GM04504 (cell line): ENCODE measurements around the gene FRA10AC1.
"Not testable (repeated sequence)": the region's sequence is repeated elsewhere in the genome, so short reads cannot be mapped to it uniquely, and the experiment has no call there.

ENCODE experiments used
- DNase-seq: peaks from one replicate; pipeline ENCODE4 v3.0.0-alpha.2; 2012; ENCODE audit warnings: low read depth

FRA10AC1 gene

DNA sequence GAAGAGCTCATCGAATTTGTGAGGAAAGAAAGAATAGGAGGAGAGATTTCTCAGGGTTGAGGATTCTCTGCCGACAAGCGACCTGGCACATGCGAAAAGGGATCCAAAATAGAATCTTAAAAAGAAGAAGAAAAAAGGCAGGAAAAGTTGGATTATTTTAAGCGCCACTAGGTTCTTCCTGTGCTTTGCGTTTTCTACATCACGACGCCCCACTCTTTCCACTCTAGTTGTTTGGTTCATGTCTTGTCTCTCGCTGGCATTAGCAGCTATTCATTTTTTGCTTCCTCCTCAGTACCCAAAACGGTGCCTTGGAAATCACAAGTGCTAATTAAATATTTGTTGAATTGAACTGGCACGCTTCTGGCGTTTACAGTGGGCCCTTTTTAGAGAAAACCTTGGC is 674 bp upstream of the FRA10AC1 start:
- no peak for DNase-seq

DNA sequence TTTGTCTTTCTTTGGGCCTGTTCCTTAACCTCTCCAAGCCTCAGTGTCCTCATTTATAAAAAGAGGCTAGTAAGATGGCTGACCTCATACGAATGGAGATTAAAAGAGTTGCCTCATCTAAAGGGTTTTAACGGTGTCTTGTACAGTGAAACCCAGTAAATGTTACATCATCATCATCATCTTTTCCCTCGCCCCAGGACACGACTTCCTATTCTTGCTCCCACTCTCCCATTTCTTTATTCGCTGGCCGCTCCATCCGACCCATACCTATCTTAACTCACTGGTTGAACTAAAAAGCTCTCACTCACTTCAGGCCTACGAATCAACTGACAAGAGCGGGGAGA is 554 bp downstream of the FRA10AC1 start:
- DNase-seq, result peak; percentile 17

DNA sequence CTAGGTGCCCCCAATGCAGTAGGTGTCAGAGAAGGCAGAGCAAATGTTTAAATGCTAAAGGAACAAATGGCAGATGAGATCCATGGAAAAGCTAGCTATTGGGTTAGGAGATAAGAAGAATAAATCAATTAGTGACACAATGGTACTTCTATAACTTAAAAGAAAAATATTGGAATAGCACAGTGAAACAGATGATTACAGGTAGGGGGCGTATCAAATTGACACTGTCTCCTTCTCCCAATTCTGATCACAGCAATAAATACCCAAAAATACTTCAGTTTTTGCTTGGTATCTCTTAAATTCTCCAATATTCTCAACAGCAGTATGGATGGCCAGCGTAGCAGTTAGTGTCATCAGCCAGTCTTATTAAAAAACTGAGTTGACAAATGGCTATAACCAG is 5.2 kb downstream of the FRA10AC1 start:
- DNase-seq, result no peak

DNA sequence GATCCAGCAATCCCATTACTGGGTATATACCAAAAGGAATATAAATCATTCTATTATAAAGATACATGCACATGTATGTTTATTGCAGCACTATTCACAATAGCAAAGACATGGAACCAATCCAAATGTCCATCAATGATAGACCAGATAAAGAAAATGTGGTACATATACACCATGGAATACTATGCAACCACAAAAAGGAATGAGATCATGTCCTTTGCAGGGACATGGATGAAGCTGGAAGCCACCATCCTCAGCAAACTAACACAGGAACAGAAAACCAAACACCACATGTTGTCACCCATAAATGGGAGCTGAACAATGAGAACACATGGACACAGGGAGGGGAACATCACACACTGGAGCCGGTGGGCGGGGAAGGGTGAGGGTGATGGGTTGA is 5.8 kb downstream of the FRA10AC1 start:
- not testable (repeated sequence) for DNase-seq

GRCh38 chr10:93695740-93696139 is 6.7 kb downstream of the FRA10AC1 start:
- DNase-seq, result no peak

DNA sequence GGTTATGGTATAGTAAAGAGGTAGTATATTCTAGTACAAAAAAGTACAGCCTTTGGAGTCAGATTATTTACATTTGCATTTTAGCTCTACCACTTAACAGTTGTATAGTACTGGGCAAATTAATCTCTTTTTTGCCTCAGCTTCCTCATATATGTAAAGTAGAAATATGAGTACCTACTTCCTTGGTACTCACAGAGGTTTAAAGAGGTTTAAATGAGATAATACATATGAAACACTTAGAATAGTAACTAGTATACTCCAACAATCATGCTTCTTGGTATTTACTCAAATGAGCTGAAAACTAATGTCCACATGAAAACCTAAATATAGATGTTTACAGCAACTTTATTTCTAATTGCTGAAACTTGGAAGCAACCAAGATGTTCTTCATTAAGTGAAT is 14.7 kb downstream of the FRA10AC1 start:
- no peak for DNase-seq

DNA sequence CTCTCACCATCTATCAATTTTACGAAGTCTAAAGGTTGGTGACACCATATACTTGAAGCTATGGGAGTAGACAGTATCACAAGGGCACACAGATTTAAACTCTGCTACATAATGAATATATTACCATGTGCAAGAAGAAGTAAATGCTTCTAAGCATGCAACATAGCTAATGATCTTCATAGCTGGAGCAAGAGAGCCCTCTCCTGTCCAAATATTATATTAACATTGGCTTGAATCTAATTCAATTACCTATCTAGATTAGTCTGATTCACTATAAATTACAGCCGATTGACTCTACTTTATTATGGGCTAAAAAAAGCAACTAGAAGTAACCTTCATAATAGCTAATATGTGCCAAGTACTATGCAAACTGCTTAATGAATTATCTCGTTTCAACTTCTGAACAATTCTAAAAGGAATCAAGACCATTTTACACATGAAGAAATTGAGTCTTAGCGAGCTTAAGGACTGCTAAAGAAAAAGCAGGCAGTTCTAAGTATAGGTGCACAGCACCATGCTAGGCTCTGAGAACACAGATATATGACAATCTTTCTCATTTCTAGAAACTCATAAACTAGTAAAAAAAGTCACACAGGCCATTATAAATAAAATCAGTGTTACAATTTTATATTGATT is 21.9 kb downstream of the FRA10AC1 start:
- DNase-seq, result peak; percentile 7

DNA sequence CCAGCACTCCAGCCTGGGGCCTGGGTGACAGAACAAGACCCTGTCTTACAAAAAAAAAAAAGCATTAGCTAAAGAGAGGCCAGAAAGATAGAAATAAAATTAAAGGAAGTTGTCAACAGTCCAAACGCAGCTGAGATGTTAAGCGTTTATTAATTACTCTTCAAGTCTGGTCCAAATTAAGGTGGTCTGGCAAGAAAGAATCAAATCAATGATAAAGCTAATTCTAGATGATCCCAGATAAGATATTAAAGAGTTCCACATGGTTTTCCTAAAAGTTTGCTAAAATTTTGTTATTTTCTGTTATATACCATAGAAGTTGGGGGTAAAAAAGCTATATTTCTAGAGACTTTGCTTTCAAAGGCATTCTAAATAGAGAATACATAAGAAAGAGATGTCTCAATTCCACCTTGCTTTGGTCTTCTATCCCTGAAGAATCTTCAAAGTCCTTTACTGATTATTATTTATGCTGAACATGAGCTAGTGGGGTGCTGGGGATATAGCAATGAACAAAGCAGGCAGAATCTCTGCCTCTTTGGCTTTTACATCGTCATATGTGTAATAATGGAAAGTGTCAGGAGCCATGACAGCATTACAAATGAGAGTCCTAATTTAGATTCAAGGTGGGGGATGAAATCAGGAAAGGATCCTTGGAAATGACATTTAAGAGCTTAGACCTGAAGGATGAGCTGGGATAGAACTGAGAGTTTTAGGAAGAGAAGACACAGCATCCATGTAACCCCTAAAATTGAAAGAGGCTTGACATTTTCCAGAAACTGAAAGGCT is 23.4 kb downstream of the FRA10AC1 start:
- DNase-seq, result no peak

DNA sequence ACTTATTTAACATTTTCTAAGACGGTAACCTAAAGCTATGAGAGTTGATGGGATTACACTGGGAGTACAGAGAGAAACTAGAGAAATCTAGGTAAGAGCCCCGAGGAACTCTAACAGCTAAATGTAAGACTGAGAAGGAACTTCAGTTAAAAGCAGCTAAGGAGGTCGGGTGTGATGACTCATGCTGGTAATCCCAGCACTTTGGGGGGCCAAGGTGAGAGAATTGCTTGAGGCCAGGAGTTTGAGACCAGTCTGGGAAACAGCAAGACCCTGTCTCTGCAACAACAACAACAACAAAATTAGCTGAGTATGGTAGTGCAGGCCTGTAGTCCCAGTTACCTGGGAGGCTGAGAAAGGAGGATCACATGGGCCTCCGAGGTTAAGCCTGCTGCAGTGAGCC is 24.0 kb downstream of the FRA10AC1 start:
- no peak for DNase-seq

- no peak for DNase-seq
These were observed 28.6 kb downstream of the FRA10AC1 start for GRCh38 chr10:93673791-93674190.

DNA sequence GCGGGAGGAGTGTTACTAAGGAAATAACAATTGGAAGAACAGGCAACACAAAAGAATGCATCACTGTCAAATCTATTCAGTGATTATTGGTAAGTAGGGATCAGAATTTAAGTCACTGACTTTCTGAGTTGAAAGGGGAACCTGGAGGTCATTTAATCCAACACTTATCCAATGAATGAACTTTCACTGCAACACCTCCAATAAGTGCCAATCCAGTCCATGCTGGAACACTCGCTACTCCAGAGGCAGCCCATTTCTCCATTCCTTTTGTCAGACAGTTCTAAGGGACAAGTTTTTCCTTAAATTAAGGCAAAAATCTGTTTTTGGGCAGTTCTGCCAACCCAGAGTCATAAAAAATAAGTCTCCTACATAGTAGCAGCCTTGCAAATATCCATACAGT is 29.5 kb downstream of the FRA10AC1 start:
- no peak for DNase-seq

DNA sequence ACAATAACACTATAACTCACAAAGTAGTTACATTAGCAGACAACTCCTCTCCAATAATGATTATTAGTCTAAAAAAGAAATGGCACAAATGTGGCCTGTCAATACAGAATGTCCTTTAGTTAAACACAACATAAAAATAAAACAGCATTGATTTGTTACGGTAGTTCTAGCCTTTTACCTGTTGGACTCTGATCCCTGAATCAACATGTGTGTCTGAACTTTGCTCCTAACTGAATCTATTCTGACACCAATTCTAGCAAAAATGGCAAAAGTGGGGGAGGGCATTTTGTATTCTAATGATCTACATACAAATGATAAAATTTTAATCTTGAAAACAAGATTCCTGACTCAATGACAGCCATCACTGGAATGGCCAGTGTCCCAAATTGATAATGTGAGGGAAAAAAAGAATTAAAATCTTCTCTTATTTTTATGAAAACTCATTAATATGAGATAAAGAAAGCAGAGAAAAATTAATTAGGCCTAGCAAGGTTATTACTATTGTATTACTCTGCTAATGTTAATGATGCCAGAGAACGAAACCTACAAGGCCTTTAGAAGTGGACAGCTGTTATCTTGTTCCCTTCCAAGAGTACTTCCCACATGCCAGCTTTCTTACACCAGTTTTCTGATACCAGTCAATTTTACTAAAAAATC is 30.2 kb downstream of the FRA10AC1 start:
- DNase-seq, result no peak

GRCh38 chr10:93671042-93671441 is 31.4 kb downstream of the FRA10AC1 start:
- no peak for DNase-seq

- DNase-seq, result no peak
These were observed 32.0 kb downstream of the FRA10AC1 start for GRCh38 chr10:93670372-93670771.

DNA sequence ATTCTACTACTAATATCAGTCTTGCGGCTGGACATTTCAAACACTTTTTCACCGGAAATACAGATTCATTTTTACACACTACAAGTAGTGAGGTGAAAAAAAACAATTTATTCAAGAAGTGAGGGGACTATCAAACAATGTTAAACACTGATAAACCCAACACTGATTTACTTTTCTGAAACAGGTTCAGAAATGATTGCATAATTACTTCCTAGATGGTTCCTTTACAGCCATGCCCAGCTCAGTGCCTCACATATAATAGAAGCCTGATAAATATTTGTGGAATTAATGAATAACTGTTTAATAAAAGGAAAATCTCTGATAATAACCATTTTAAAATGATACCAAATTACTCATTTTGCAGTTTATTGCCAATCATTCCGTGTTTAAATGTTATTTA is 34.6 kb downstream of the FRA10AC1 start:
- DNase-seq, result no peak

DNA sequence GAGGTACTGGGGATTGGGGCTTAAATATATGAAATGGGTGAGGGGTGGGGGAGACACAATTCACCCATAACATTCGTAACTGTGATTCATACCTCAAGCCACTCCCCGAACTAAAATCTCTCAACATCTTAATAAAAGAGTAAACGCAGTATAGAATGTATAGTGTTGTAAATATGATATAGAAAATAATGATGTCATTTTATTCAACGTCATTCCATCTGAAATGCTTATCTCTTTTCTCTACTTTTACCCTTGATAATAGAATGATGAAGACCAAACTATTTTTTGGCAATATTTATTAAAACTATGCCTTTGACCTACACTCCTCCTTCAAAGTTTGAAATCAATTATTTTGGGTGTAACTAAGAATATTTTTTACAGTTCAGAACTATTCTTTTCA is 36.4 kb downstream of the FRA10AC1 start:
- no peak for DNase-seq

DNA sequence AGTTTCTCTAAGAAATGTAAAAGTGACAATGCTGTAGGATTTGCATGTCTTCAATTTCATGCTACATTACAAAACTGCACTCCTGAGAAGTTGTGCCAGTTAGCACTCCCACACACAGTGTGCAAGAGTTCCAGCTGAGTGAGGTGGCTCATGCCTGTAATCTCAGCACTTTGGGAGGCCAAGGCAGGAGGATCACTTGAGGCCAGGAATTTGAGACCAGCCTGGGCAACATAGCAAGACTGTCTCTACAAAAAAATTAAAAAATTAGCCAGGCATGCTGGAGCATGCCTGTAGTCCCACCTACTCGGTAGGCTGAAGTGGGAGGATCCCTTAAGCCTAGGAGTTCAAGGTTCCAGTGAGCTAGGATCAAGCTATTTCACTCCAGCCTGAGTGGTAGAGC is 44.6 kb downstream of the FRA10AC1 start:
- DNase-seq, result no peak

GRCh38 chr10:93656155-93656554 is 46.2 kb downstream of the FRA10AC1 start:
- no peak for DNase-seq

DNA sequence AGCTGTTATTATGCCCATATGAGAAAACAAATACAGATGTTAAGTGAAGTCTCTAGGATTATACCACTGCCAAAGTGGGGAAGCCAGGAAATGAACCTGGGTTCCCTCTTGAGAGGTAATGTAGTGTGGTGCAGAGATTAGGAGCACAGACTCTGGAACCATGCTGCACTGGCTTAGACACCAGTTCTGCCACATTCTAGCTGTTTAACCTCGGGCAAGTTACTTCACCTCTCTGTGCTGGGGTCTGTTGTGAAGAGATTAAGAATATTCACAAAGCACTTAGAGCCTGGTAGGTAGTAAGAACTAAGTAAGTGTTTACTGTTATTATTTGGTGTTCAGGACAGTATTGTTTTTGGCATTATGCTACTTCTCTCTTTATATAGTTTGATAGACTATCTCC is 48.2 kb downstream of the FRA10AC1 start:
- no peak for DNase-seq

DNA sequence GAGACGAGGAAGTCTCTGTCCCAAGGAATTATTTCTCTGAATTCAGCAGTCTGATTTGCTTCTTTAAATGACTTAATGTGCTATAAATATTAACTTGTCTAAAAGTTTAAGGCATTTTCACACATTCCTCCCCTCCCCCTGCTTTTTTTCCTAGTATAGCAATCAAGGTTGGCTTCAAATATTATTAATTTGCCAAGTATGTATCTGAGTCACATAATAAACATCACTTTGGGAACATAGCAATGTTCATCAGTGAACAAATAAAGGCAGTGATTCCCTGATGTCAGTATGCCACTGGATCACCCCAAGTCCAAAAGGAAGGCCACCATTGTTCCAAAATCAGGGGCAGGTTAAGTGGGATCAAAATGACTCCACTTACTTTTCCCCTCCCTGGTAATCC is 49.5 kb downstream of the FRA10AC1 start:
- no peak for DNase-seq

- DNase-seq, result no peak
These were observed 62.6 kb downstream of the FRA10AC1 start for GRCh38 chr10:93639791-93640190.

GRCh38 chr10:93630625-93631557 is 71.5 kb downstream of the FRA10AC1 start:
- no peak for DNase-seq
